ENCODE results near the gene FGF23.
"Not testable (repeated sequence)": the region's sequence is repeated elsewhere in the genome, so short reads cannot be mapped to it uniquely, and the experiment has no call there.

The FGF23 gene

GRCh38 chr12:4379405-4379804, at the start of gene FGF23:
TSS of gene FGF23 (minus strand) at chr12:4379712. CDS start at chr12:4379582, 130 bp downstream.
- DNase-seq (ENCODE audit: low read depth): no peak

DNA sequence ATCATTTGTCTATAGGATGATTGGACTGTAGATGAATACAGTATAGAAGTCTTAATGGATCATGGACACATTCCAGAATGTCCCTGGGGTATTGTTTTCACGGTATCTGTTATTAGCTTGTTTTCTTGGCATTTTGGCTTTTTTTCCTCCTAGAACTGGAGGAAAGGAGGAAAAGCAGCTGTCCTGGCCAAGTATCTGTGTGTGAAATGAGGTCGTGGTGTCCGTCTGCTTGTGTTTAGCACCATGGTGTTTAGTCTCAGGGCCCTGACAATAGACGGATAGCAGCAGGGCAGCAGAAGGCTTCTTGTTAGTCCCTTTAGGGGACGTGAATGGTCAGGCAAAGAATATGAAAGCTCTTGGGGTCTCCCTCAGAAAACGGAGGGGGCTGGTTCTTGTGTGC, 44.9 kb upstream of the FGF23 start:
- no peak for DNase-seq (ENCODE audit: low read depth)

DNA sequence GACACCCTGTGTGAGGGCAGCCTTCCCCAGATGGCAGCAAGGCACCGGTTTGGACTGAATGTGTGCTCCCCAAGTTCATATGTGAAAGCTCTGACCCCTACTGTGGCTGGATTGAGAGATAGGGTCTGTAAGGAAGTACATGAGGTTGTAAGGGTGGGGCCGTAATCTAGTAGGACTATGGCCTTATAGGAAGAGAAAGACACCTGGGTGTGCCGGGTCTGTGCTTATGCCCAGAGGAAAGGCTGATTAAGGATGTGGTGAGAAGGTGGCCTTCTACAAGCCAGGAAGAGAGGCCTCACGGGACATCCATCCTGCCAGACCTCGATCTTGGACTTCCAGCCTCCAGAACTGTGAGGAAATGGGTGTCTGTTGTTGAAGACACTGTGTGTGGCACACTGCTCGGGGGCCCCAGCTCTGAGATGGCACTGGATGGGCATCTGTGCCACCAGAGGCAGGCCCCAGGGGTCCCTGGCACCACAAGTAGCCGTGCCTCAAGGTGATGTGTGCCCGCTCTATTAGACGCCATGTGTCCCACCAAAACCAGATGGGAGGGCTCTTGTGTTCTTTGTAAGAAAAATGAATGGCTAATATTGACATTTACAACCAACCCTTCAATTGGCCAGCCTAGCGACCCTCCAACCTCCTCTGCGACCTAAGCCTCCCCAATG, 44.1 kb upstream of the FGF23 start:
- DNase-seq (ENCODE audit: low read depth): no peak

DNA sequence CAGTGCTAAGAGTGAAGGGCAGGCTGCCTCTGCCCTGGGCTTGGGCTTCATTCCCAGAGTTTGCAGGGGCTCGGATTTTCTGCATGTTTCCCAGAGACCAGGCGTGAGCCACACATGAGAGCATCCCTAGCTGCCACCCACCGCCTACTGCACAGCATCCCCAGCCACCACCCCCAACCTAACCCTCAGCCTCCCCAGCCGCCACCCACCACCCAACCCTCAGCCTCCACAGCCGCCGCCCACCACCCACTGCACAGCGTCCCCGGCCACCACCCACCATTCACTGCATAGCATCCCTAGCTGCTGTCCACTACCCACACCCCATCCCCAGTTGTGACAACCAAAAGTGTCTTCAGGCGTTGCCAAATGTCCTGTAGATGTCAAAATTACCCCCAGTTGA, 43.5 kb upstream of the FGF23 start:
- DNase-seq (ENCODE audit: low read depth): no peak

GRCh38 chr12:4421590-4422031, 42.1 kb upstream of the FGF23 start:
- no peak for DNase-seq (ENCODE audit: low read depth)

DNA sequence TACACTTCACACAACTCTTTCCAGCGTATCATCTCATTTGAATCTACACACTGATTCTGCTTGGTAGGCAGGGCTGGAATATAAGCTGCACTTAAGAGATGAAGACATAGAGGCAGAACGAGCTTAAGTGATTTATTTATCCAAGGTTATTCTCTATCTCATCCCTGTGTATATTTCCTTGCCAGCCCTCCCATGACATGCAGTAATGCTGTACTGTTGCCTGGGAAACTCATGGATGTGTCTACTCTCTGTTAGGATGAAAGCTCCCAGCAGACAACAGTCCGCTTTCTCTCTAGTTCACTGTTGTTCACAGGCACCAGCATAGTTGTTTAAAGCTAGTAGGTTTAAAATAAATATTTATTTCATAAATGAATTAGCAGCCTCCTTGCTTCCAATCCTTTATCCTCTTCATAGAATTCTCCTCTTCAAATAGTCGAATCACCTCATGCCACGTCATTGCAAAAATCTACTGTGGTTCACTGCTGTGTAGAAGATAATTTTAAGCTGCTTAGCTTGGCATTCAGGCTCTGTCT, 40.7 kb upstream of the FGF23 start:
- no peak for DNase-seq (ENCODE audit: low read depth)

DNA sequence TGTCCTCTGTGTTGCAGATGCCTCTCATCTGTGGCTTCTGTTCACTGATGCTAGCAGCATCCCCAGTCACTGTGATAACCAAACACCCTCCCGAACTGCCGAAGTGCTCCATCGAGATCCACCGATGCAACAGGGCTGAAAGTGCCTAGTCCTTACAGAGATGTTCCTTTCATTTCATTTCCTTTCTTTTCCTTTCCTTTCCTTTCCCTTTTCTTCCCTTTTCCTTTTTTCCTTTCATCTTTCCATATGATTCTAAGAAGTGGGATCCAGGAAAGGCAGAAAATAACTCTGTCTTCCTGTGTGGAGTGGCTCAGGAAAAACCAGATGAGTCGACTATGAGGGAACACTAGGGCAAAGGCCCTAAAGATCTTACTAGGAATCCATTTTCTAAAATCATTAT, 39.4 kb upstream of the FGF23 start:
- no peak for DNase-seq (ENCODE audit: low read depth)

GRCh38 chr12:4417936-4418335, 38.4 kb upstream of the FGF23 start:
- DNase-seq (ENCODE audit: low read depth): no peak

DNA sequence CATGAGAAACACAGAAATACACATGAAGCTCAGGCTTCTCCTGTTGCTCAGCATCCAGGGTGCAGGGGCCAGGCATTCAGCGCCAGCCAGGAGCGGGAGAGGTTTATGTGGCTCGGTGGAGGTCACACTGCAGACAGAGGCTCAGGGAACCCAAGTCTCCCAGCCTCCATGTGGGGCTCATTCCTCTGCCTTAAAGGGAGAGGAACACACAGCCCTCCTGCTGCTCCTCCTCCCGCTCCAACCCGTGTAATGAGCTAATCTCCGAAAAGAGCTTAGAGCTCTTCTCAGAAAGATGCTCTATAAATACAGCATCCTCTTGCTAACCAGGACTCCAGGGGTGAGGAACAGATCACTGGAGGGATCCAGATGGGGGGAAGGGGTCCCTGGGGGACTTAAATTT, 37.9 kb upstream of the FGF23 start:
- no peak for DNase-seq (ENCODE audit: low read depth)

- DNase-seq (ENCODE audit: low read depth): no peak
Observed at GRCh38 chr12:4416276-4416675, 36.8 kb upstream of the FGF23 start.

DNA sequence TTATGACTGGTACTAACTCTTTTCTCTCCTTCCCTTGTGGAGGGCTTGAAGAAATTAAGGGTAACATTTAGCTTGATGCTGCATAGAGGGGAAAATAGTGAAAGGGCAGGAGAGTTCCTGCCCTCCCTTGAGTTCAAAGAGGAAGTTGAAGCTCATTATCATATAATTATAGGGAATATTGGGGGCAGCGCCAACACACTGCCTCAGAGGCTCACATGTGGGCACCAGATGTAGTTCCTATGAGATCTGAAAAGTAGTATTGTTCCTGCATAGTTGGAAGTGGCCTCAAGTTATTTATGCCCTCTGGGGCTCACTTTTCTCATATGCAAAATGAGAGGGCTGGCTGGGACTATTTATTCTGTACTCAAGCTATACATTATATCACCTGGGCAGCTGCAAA, 33.0 kb upstream of the FGF23 start:
- DNase-seq (ENCODE audit: low read depth): no peak

DNA sequence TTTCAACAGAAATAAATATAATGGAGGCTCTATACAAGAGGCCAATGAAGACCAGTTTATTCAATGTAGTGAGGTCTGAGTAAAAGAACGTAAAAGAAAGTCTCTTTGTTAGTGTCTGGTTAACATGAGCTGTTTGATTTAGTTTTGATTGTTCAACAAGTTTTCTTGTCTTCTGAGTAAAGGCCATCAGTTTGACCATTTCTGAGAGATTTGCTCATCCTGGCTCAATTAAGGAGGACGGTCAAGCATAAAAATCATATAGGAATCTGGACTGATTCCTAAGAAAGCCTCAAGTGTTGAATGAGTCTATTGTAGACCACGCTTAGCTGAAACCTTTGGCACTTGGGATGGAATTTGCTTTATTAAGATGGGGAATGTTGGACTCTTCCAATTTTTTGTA, 32.5 kb upstream of the FGF23 start:
- DNase-seq (ENCODE audit: low read depth): no peak

DNA sequence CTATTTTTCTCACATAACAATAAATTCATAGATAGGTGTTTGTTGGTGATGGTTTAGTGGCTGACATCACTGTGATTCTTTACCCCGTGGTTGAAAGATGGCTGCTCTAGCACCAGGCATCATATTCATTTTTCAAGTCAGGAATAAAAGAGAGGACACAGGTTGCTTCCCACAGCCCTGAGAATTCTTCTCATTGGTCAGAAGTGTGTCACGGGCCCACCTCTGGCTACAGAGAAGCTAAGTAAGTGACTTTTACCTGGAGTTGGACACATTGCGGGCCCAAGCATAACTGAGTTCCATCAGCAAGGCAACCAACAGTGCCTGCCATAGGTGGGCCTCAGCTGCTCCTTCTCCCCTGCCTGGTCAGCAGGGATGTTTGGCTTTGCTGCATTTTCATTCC, 27.6 kb upstream of the FGF23 start:
- no peak for DNase-seq (ENCODE audit: low read depth)

- DNase-seq (ENCODE audit: low read depth): not testable (repeated sequence)
Observed at GRCh38 chr12:4404877-4405637, 25.5 kb upstream of the FGF23 start.

- no peak for DNase-seq (ENCODE audit: low read depth)
Observed at GRCh38 chr12:4402996-4403395, 23.5 kb upstream of the FGF23 start.

- DNase-seq (ENCODE audit: low read depth): no peak
Observed at GRCh38 chr12:4401117-4401516, 21.6 kb upstream of the FGF23 start.

DNA sequence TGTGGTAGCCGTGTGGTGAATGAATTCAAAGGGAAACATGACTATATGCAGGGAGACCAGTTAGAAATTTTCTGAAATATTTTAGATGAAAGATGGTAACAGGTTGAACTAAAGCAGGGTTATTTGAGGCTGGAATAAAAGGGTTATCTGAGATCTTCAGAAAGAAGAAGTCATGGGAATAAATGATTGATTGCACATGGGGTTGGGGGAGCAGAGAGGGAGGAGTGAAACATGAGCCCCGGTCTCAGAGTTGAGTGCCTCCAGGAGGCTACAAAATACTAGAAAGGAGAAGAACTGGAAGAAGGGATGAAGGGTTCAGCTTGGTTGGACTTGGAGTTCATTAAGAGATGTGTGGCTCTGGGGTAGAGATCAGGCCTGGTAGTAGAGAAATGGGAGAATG, 16.3 kb upstream of the FGF23 start:
- DNase-seq (ENCODE audit: low read depth): no peak

DNA sequence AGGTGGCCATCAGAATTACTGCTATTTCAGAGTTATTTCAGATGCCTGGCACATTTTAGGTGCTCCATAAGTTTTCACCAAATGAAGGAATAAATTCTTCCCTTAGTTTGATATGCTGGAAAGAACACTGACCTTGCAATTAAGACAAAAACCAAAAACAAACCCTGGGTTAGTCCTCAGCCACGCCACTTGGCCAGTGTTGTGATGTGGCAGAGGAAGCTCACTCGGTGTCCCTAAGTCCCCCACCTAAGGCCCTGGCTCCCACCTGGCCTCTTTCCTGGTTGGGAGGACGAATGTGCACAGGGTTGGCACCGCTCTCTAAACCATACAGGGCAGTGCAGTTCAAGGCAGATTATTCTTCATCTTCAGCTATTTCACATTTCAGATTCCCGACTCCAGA, 13.7 kb upstream of the FGF23 start:
- DNase-seq (ENCODE audit: low read depth): no peak

- DNase-seq (ENCODE audit: low read depth): no peak
Observed at GRCh38 chr12:4392223-4392742, 12.8 kb upstream of the FGF23 start.

DNA sequence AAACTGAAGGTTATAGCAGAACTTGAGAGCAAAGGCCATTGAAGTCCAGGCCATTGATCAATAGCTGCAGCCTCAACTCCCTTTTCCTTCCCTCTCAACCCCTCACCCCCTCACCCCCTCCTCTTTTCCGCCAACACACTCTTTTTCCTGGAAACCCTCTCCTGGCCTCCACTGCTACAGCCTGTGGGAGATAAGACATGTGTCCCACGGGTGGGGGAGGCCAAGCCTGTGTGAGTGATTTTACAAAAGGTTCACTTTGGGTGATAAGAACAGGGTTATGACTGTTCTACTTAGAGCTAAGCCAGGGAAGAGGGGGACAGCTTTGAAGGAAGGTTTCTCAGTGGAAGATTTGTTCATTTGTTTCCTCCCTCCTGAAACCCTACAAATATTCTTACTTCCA, 9.2 kb upstream of the FGF23 start:
- DNase-seq (ENCODE audit: low read depth): no peak

DNA sequence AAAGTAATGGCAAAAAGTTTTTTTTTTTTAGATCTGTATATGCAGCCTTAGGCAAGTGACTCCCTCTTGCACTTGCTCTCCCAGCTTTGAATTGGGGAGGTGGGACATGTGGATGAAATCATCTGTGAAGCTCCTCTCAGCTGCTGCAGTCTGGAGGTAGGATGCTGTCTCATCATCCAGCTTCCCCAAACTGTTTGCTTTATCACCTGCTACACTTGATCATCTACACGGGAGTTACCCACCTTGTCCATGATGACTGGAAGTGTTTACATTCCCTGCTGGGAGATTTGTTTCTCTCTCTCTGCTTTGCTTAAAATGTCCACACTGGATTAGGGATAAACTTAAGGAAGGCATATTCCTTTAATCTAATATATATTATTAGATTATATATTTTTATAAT, 8.5 kb upstream of the FGF23 start:
- no peak for DNase-seq (ENCODE audit: low read depth)

- no peak for DNase-seq (ENCODE audit: low read depth)
Observed at GRCh38 chr12:4387607-4388006, 8.1 kb upstream of the FGF23 start.

GRCh38 chr12:4386801-4387200, 7.3 kb upstream of the FGF23 start:
- no peak for DNase-seq (ENCODE audit: low read depth)

Data from activated T-helper 9 cell treated with anti-CD3 and anti-CD28 coated beads, Interleukin-2, amount 50 U/mL, for 16 hours (primary cell).